Measurements from ENCODE around the gene ZNF827.

The ZNF827 gene

GRCh38 chr4:145887241-145887991 is 51.2 kb downstream of the ZNF827 start:
- DNase-seq (ENCODE audit: low read depth in 2 of 2), result no peak

GRCh38 chr4:145886871-145887240 is 51.8 kb downstream of the ZNF827 start:
- DNase-seq (ENCODE audit: low read depth in 2 of 2), result no peak

GRCh38 chr4:145885666-145886065 is 53.0 kb downstream of the ZNF827 start:
- DNase-seq (ENCODE audit: low read depth in 2 of 2), result no peak

- no peak for DNase-seq (ENCODE audit: low read depth in 2 of 2)
Observed at GRCh38 chr4:145884775-145885174, 53.8 kb downstream of the ZNF827 start.

- no peak for DNase-seq (ENCODE audit: low read depth in 2 of 2)
Observed at GRCh38 chr4:145883101-145883694, 55.4 kb downstream of the ZNF827 start.

GRCh38 chr4:145882604-145883003 is 56.0 kb downstream of the ZNF827 start:
- DNase-seq (ENCODE audit: low read depth in 2 of 2), result no peak

GRCh38 chr4:145881989-145882388 is 56.6 kb downstream of the ZNF827 start:
- DNase-seq (ENCODE audit: low read depth in 2 of 2), result no peak

- DNase-seq (ENCODE audit: low read depth in 2 of 2), result no peak
Observed at GRCh38 chr4:145881576-145881975, 57.0 kb downstream of the ZNF827 start.

GRCh38 chr4:145880355-145880960 is 58.2 kb downstream of the ZNF827 start:
- no peak for DNase-seq (ENCODE audit: low read depth in 2 of 2)

GRCh38 chr4:145879598-145879997 is 59.0 kb downstream of the ZNF827 start:
- DNase-seq (ENCODE audit: low read depth in 2 of 2), result no peak

- DNase-seq (ENCODE audit: low read depth in 2 of 2), result no peak
Observed at GRCh38 chr4:145878501-145879435, 59.9 kb downstream of the ZNF827 start.

GRCh38 chr4:145876531-145877180 is 62.0 kb downstream of the ZNF827 start:
- no peak for DNase-seq (ENCODE audit: low read depth in 2 of 2)

GRCh38 chr4:145873901-145874300 is 64.7 kb downstream of the ZNF827 start:
- DNase-seq (ENCODE audit: low read depth in 2 of 2), result no peak

GRCh38 chr4:145871209-145871608 is 67.4 kb downstream of the ZNF827 start:
- no peak for DNase-seq (ENCODE audit: low read depth in 2 of 2)

GRCh38 chr4:145870155-145871020 is 68.2 kb downstream of the ZNF827 start:
- no peak for DNase-seq (ENCODE audit: low read depth in 2 of 2)

- DNase-seq (ENCODE audit: low read depth in 2 of 2), result no peak
Observed at GRCh38 chr4:145868637-145869409, 69.8 kb downstream of the ZNF827 start.

- no peak for DNase-seq (ENCODE audit: low read depth in 2 of 2)
Observed at GRCh38 chr4:145867406-145867805, 71.2 kb downstream of the ZNF827 start.

- DNase-seq (ENCODE audit: low read depth in 2 of 2), result no peak
Observed at GRCh38 chr4:145866991-145867390, 71.6 kb downstream of the ZNF827 start.

- no peak for DNase-seq (ENCODE audit: low read depth in 2 of 2)
Observed at GRCh38 chr4:145865274-145865941, 73.2 kb downstream of the ZNF827 start.
